SK-N-SH treated with all-trans-retinoic acid at 6 μM for 48 hours (cell line): ENCODE data around the gene TANGO6.

ENCODE experiments used
- CSDC2 ChIP-seq: fragments of 250-450 bp; sonication (Bioruptor Pico); IDR thresholded peaks from 2 replicates; pipeline ENCODE4 v1.5.0; 2020; ENCODE audit warnings: mild to moderate bottlenecking, moderate library complexity
- GLIS3 ChIP-seq: fragments of 250-450 bp; sonication (Bioruptor Pico); IDR thresholded peaks from 2 replicates; pipeline ENCODE4 v1.5.0; 2020; ENCODE audit warnings: mild to moderate bottlenecking, moderate library complexity
- ISL1 ChIP-seq: fragments of 250-450 bp; sonication (Bioruptor Pico); IDR thresholded peaks from 2 replicates; pipeline ENCODE4 v2.1.2; 2022; ENCODE audit warnings: mild to moderate bottlenecking, moderate library complexity
- OSR1 ChIP-seq: fragments of 250-450 bp; sonication (Bioruptor Pico); IDR thresholded peaks from 2 replicates; pipeline ENCODE4 v1.8.0; 2022; ENCODE audit warnings: moderate library complexity, mild to moderate bottlenecking, inconsistent platforms
- POU6F1 ChIP-seq: fragments of 250-450 bp; sonication (Bioruptor Pico); IDR thresholded peaks from 2 replicates; pipeline ENCODE4 v1.8.0; 2021; ENCODE audit warnings: low read depth, mild to moderate bottlenecking, moderate library complexity, borderline replicate concordance
- PPARA ChIP-seq: fragments of 250-450 bp; sonication (Bioruptor Pico); IDR thresholded peaks from 2 replicates; pipeline ENCODE4 v1.5.0; 2020; ENCODE audit warnings: mild to moderate bottlenecking, borderline replicate concordance
- RARB ChIP-seq: fragments of 250-450 bp; sonication (Bioruptor Pico); IDR thresholded peaks from 2 replicates; pipeline ENCODE4 v1.8.0; 2021; ENCODE audit warnings: mild to moderate bottlenecking, moderate library complexity
- SNAI2 ChIP-seq: fragments of 250-450 bp; sonication (Bioruptor Pico); IDR thresholded peaks from 2 replicates; pipeline ENCODE4 v1.5.0; 2020; ENCODE audit warnings: mild to moderate bottlenecking, moderate library complexity
- TCF4 ChIP-seq: fragments of 250-450 bp; sonication (Bioruptor Pico); IDR thresholded peaks from 2 replicates; pipeline ENCODE4 v1.8.0; 2021; ENCODE audit warnings: mild to moderate bottlenecking, moderate library complexity, borderline replicate concordance
- ZC3H10 ChIP-seq: fragments of 250-450 bp; sonication (Bioruptor Pico); IDR thresholded peaks from 2 replicates; pipeline ENCODE4 v1.5.1; 2021; ENCODE audit warnings: mild to moderate bottlenecking, moderate library complexity
- ZNF8 ChIP-seq: fragments of 450-650 bp; formaldehyde crosslinking; IDR thresholded peaks from 2 replicates; pipeline ENCODE4 v1.5.0; 2020; ENCODE audit warnings: mild to moderate bottlenecking, moderate library complexity
- TF ChIP-seq, protein P1 (sequence below): fragments of 250-450 bp; sonication (Bioruptor Pico); IDR thresholded peaks from 2 replicates; pipeline ENCODE4 v1.5.1; 2020; ENCODE audit warnings: low read depth, mild to moderate bottlenecking, moderate library complexity
- TF ChIP-seq, protein P2 (sequence below): fragments of 250-450 bp; sonication (Bioruptor Pico); IDR thresholded peaks from 2 replicates; pipeline ENCODE4 v1.5.1; 2021; ENCODE audit warnings: mild to moderate bottlenecking, moderate library complexity

DNA sequence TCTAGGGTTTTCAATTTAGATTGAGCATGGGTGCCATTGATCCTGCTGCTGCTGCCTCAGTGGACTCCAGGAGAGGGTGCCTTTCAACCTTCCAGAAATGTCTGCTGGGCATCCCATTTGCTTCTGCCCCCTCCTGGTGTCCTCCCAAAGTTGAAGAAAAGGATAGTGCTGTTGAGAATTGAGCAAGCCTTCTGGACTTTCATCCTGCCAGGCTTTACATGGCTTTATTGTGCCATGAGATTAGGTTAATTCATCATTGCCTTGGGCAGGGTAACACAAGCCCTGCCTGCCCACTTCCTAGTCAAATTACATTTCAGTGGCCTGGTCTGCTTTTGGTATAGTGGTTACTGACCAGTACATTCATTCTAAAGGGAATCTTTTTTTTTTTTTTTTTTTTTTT is 17.9 kb upstream of the TANGO6 start:
- no peak for TF ChIP-seq GLIS3 (CRISPR knock-in tag)
- TF ChIP-seq ZNF8 (CRISPR knock-in tag) = no peak
- TF ChIP-seq, protein P1, sequence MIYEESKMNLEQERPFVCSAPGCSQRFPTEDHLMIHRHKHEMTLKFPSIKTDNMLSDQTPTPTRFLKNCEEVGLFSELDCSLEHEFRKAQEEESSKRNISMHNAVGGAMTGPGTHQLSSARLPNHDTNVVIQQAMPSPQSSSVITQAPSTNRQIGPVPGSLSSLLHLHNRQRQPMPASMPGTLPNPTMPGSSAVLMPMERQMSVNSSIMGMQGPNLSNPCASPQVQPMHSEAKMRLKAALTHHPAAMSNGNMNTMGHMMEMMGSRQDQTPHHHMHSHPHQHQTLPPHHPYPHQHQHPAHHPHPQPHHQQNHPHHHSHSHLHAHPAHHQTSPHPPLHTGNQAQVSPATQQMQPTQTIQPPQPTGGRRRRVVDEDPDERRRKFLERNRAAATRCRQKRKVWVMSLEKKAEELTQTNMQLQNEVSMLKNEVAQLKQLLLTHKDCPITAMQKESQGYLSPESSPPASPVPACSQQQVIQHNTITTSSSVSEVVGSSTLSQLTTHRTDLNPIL (CRISPR knock-in tag) = no peak
- TF ChIP-seq SNAI2 = no peak
- TF ChIP-seq RARB (CRISPR knock-in tag) = no peak
- no peak for TF ChIP-seq TCF4 (CRISPR knock-in tag)
- TF ChIP-seq, protein P2, sequence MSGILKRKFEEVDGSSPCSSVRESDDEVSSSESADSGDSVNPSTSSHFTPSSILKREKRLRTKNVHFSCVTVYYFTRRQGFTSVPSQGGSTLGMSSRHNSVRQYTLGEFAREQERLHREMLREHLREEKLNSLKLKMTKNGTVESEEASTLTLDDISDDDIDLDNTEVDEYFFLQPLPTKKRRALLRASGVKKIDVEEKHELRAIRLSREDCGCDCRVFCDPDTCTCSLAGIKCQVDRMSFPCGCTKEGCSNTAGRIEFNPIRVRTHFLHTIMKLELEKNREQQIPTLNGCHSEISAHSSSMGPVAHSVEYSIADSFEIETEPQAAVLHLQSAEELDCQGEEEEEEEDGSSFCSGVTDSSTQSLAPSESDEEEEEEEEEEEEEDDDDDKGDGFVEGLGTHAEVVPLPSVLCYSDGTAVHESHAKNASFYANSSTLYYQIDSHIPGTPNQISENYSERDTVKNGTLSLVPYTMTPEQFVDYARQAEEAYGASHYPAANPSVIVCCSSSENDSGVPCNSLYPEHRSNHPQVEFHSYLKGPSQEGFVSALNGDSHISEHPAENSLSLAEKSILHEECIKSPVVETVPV (CRISPR knock-in tag) = no peak
- TF ChIP-seq CSDC2 (CRISPR knock-in tag) = no peak
- TF ChIP-seq ZC3H10 (CRISPR knock-in tag) = no peak
- no peak for TF ChIP-seq ISL1 (CRISPR knock-in tag)
- no peak for TF ChIP-seq POU6F1 (CRISPR knock-in tag)
- TF ChIP-seq PPARA (CRISPR knock-in tag) = no peak
- TF ChIP-seq OSR1 = no peak
